Panc1 (cell line): ENCODE measurements around the gene HSD17B11.

Experiments used
- POLR2AphosphoS5 ChIP-seq: IDR thresholded peaks from 2 replicates; pipeline ENCODE4 v1.6.1; 2012; ENCODE audit warnings: mild to moderate bottlenecking, low read depth, low read length, moderate library complexity
- SIN3A ChIP-seq: IDR thresholded peaks from 2 replicates; pipeline ENCODE4 v1.6.1; 2012; ENCODE audit warnings: low read depth, mild to moderate bottlenecking, low read length, moderate library complexity, borderline replicate concordance; ENCODE audit not compliant: insufficient read depth
- TCF7L2 ChIP-seq: IDR thresholded peaks from 2 replicates; pipeline ENCODE4 v1.6.1; 2011; ENCODE audit warnings: mild to moderate bottlenecking, low read depth, low read length, inconsistent platforms
- TF ChIP-seq, protein P1 (sequence below): fragments of 450-650 bp; IDR thresholded peaks from 2 replicates; pipeline ENCODE4 v1.5.1; 2017; ENCODE audit warnings: mild to moderate bottlenecking

GRCh38 chr4:87405211-87405820 lies 14.3 kb upstream of the HSD17B11 start:
- TF ChIP-seq POLR2AphosphoS5: no peak
- TF ChIP-seq, protein P1, sequence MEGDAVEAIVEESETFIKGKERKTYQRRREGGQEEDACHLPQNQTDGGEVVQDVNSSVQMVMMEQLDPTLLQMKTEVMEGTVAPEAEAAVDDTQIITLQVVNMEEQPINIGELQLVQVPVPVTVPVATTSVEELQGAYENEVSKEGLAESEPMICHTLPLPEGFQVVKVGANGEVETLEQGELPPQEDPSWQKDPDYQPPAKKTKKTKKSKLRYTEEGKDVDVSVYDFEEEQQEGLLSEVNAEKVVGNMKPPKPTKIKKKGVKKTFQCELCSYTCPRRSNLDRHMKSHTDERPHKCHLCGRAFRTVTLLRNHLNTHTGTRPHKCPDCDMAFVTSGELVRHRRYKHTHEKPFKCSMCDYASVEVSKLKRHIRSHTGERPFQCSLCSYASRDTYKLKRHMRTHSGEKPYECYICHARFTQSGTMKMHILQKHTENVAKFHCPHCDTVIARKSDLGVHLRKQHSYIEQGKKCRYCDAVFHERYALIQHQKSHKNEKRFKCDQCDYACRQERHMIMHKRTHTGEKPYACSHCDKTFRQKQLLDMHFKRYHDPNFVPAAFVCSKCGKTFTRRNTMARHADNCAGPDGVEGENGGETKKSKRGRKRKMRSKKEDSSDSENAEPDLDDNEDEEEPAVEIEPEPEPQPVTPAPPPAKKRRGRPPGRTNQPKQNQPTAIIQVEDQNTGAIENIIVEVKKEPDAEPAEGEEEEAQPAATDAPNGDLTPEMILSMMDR: no peak
- TF ChIP-seq SIN3A: no peak
- TF ChIP-seq TCF7L2: no peak
